GM10266 (cell line): ENCODE results near the gene FAM50A.

Experiments
- DNase-seq: peaks from one replicate; pipeline ENCODE4 v3.0.0; 2012; ENCODE audit errors: extremely low spot score
- TF ChIP-seq, protein P1 (sequence below): IDR thresholded peaks from 2 replicates; pipeline ENCODE4 v1.5.1; 2012; ENCODE audit warnings: mild to moderate bottlenecking, low read depth; ENCODE audit not compliant: control insufficient read depth, insufficient read depth; ENCODE audit errors: missing control alignments

FAM50A gene

DNA sequence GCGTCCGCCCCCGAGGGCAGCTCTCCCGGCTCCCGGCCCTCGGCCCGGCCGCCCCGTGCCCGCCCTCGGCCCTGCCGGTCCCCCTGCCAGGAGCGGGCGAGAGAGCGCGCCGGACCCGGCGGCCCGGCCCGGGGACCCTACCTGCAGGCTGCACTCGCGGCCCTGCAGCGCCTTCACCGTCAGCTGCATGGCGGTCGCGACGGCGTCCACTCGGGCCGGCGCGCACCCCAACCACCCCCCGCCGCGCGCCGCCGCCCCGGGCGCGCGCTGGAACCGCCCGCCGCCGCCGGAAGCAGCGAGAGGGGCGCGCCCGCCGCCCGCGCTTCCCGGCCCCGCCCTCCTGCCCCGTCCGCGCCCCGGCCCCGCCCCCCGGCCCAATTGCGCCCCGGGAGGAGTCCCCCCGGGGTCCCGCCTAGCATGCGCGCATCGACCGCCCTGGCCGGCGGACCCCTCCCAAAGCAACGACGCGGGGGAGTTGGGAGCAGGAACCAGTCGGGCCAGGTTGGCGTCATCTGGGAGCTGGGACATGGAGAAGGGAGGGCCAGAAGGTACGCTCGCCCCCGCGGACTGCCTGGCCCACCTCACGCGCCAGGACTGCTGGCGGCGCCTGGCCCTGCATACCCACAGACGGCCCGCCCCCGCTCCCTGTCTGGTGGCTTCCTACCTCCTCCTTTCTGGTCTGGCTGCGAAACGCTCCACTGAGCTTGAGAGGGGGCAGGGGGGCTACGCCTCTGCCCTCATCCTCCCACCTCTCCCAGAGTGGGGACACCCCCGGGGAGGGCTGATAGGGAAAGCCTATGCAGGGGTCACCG, 42.7 kb downstream of the FAM50A start, which contains the start of gene UBL4A:
Gene UBL4A, minus strand, starts transcription at position 220 of the 812 bp plus-strand sequence. Its CDS starts 31 bp downstream, at position 189.
- peak; percentile 84 for DNase-seq
- TF ChIP-seq, protein P1, sequence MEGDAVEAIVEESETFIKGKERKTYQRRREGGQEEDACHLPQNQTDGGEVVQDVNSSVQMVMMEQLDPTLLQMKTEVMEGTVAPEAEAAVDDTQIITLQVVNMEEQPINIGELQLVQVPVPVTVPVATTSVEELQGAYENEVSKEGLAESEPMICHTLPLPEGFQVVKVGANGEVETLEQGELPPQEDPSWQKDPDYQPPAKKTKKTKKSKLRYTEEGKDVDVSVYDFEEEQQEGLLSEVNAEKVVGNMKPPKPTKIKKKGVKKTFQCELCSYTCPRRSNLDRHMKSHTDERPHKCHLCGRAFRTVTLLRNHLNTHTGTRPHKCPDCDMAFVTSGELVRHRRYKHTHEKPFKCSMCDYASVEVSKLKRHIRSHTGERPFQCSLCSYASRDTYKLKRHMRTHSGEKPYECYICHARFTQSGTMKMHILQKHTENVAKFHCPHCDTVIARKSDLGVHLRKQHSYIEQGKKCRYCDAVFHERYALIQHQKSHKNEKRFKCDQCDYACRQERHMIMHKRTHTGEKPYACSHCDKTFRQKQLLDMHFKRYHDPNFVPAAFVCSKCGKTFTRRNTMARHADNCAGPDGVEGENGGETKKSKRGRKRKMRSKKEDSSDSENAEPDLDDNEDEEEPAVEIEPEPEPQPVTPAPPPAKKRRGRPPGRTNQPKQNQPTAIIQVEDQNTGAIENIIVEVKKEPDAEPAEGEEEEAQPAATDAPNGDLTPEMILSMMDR, result no peak

DNA sequence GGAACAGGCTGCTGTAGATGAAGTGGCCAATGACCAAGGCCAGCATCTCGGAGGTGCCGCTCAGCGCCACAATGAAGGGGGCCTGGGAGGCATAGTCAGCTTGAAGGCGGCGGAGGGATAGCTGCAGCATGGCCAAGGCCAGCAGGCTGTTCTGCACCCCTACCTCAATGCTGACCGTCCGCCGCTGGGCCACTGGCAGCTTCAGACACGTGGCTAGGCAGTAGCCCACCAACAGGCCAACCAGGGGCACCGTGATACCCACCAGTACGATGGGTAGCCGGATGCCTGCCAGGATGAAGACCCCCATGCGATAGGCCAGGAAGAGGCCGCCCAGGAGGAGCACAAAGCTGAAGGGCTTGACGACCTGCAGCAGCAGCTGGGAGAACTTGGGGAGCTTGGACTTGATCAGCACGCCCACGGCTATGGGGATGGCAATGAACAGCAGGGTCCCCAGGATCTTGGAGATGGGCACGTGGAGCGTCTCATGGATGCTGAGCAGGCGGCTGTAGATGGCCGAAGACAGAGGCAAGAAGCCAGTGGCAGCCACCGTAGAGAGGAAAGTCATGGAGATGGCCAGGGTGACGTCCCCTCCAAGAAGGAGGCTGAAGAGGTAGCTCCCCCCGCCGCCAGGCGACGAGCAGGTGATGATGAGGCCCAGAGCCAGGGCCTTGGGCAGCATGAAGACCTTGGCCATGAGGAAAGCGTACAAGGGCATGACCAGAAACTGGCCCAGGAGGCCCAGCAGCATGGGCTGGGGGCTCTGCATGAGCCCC, 43.8 kb downstream of the FAM50A start:
- TF ChIP-seq, protein P1, result no peak
- no peak for DNase-seq

DNA sequence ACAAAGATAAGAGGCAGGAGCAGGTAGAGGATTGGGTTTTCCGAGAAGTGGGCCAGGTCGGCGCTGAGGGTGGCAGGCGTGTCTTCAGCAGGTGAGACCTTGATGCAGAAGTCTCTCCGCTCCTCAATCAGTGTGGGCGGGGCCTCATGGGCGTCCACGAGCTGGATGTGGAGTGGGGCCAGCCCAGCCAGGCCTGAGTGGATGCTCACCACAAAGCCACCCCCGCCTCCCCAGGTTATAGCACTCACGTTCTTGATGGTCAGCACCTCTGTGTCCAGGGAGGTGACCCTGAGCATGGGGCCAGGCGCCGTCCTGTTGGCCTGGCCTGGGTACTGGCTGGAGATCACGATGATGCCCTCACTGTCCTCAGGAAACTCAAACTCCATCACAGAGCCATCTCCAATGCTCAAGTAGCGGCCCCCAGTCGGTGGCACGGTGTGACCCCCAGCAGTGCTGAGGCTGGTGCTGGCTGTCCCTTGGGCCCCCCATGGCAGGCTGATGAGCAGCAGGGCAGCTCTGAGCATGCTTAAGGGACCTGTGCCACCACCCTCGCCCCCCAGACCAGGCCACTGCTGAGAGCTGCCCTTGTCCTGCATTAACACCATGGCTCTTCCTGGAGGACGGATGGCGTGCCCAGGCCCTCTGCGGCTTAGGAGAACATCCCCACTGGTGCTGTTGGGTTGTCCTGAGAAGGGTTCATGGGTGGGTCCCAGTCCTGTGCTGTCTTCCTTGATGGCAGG, 44.6 kb downstream of the FAM50A start:
- TF ChIP-seq, protein P1, result no peak
- no peak for DNase-seq

DNA sequence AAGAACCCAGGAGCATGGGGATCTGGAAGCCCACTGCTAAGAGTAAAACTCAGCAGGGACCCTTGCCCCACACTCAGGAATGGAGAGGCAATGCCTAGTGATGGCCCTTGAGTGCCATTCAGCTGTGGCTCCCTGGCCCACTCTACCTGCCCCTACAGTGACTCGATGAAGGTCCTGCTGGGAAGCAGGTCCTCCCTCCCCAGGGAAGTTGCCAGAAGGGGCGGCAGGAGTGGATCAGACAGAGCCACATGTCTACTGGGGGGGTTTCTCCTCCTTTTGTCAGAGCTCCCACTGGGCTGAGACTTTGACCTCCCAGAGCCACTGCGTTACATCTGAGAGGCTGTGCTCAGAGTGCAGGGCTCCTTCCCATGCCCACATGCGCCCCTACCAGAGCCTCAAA, 45.2 kb downstream of the FAM50A start:
- no peak for DNase-seq
- TF ChIP-seq, protein P1, result no peak

DNA sequence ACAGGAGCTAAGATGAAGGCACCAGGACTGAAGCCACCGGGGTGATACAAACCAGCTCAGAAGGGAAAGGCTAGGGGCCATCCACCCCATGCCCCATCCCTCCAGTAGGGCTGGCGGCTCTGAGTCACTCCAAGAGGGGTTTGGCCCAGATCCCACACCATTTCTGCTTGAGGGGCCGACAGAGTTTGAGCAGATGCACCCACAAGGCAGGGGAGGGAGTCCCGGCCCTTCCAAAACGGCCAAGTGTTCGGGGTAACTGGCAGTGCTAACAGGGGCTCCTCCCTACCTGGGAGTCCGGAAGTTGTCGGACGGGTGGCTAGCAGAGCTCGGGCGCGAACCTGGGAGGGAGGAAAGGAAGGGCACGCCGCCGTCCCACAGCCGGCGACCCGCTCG, 46.1 kb downstream of the FAM50A start:
- peak; percentile 26 for DNase-seq

DNA sequence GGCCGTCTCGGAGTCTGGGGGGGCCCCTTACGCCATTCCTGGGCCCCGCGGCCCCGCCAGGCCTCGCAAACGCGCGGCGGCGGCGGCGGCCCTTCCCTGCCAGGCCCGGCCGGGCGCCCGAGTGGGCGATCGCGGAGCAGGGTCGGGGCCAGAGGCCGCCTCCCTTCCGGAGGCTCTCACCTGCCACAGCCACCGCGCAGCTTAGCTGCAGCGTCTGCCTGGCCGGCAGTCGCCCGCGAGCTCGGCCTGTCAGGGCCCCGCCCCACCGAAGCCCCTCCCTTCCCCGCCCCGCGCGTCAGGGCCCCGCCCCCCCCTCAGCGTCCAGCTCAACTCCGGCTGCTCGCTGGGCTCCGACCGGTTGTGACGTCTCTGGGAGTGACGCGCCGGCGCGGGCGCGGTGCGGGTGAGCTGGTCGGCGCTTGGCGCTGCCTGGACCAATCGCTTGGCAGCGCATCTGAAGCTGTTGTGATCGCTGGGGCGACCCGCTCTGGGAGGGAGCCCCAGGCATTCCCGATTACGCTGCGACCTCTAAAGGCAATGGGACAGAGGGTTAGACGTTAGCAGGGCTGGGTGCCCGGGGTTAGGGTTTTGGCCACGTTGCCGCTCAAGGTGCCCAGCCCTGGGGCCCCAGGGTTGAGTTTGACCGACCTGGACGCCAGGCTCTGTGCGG, 46.6 kb downstream of the FAM50A start, which contains the start of gene SLC10A3:
Gene SLC10A3, minus strand, starts transcription at position 216 of the 670 bp plus-strand sequence. CDS start 1,689 bp downstream, outside the sequence.
- DNase-seq, result peak; percentile 94
- TF ChIP-seq, protein P1, result no peak

More for the DNA sequence above, 46.1 kb downstream of the FAM50A start:
- TF ChIP-seq, protein P1, result no peak
